Upper lobe of left lung (tissue), 6 donors: Measurements from ENCODE around the gene IGFL1. TPM values are rescaled to one million over a fixed set of nuclear protein-coding genes. Genes with fewer than 3 reads are reported as not detected.
"Not testable (repeated sequence)": the region's sequence is repeated elsewhere in the genome, so short reads cannot be mapped to it uniquely, and the experiment has no call there.

Experiments
- ATAC-seq, 2 donors: fragments of 200-7000 bp; cut with Tn5 transposase; one replicate each; pipeline ENCODE4 v1.9.1; 2022; ENCODE audit warnings: mild to moderate bottlenecking in 2 of 2, moderate library complexity in 2 of 2; ENCODE audit not compliant: low FRiP score in 2 of 2
- DNase-seq, 2 donors: peaks; one replicate each; pipeline ENCODE4 v3.0.0-alpha.2; 2019 to 2020
- H3K27ac ChIP-seq, 4 donors: fragments of 200-600 bp; sonication (generic); one replicate each; pipeline ENCODE4 v1.5.1; 2016 to 2019
- H3K27me3 ChIP-seq, 4 donors: fragments of 200-600 bp; sonication (generic); one replicate each; pipeline ENCODE4 v1.5.1; 2017 to 2019
- H3K36me3 ChIP-seq, 4 donors: fragments of 200-600 bp; sonication (generic); one replicate each; pipeline ENCODE4 v1.5.1; 2016 to 2019
- H3K4me1 ChIP-seq, 4 donors: fragments of 200-600 bp; sonication (generic); one replicate each; pipeline ENCODE4 v1.5.1; 2018 to 2019
- H3K4me3 ChIP-seq, 4 donors: fragments of 200-600 bp; sonication (generic); one replicate each; pipeline ENCODE4 v1.5.1; 2017 to 2019; ENCODE audit warnings: mild to moderate bottlenecking in 2 of 4, moderate library complexity in 1 of 4
- H3K9me3 ChIP-seq, 4 donors: fragments of 200-600 bp; sonication (generic); one replicate each; pipeline ENCODE4 v1.5.1; 2018 to 2019
- EP300 ChIP-seq, 4 donors: sonication (generic); formaldehyde crosslinking; IDR thresholded peaks; one replicate each; pipeline ENCODE4 v1.5.1; 2017; ENCODE audit warnings: antibody characterized with exemption in 4 of 4, control low read depth in 2 of 4
- POLR2A ChIP-seq, 4 donors: fragments of 450-650 bp; IDR thresholded peaks; one replicate each; pipeline ENCODE4 v1.5.1; 2016 to 2017; ENCODE audit warnings: antibody characterized with exemption in 4 of 4, mild to moderate bottlenecking in 2 of 4
- POLR2AphosphoS5 ChIP-seq, 2 donors: sonication (generic); formaldehyde crosslinking; IDR thresholded peaks; one replicate each; pipeline ENCODE4 v1.5.1; 2017; ENCODE audit warnings: antibody characterized with exemption in 2 of 2
- whole genome bisulfite sequencing, 2 donors: methylation state at CpG; one replicate each; pipeline ENCODE4 v1.1.5; 2017 to 2018; 5-methylcytosine and 5-hydroxymethylcytosine counted together
- total RNA-seq, 6 donors: library from RNA; depleted of rRNA in 4 of 6; stranded (reverse); fragments of >200 nt in 4 of 6; gene quantifications; one replicate each; pipeline versions ENCODE4 v1.1.0 to v1.2.1, GENCODE V29; 2016 to 2021
- TF ChIP-seq, protein P1 (sequence below), 6 experiments: fragments of 450-650 bp in 4 of 6; fragments of 200-600 bp in 2 of 6; sonication (generic) in 2 of 6; IDR thresholded peaks; one replicate each; pipeline ENCODE4 v1.5.1; 2016 to 2019; ENCODE audit warnings: antibody characterized with exemption in 6 of 6
- donor health status: DM: no; HTN: no; CAD: no; lungs with moderate emphysema.
- donor health status: DM: no; HTN: yes; CAD: no; lungs with severe emphysema.

IGFL1 gene
- not detected for total RNA-seq

DNA sequence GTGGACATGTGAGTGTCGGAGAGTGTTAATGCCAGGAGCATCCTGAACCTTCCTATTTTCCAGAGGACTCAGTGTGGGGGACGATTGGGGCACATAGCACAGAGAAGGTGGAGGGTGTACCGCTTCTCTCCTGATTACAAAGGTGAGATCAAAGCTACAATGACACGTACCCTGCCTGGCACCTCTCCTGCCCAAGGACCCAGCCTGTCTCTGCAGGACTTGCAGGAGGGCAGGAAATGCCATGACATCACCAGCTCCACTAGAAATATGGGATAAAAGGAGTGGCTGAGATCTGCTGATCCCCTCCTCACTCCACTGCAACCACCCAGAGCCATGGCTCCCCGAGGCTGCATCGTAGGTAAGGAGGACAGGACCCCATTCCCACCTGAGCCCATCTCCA lies at the start of gene IGFL1:
IGFL1 (plus strand) TSS at position 301 of the 400 bp plus-strand sequence; CDS start at position 334, 33 bp downstream.
- H3K27me3 ChIP-seq: no peaks in the 10 kb centered on the region
- H3K9me3 ChIP-seq: no peaks in the 10 kb centered on the region
- no peak for ATAC-seq
- DNase-seq: no peak
- H3K27ac ChIP-seq: no peak within 1 kb of the TSS
- H3K4me1 ChIP-seq: peaks cover 0 to 7% (median 3%) of the 10 kb centered on the region in 4 donors
- H3K36me3 ChIP-seq: no peaks in the 10 kb centered on the region
- H3K4me3 ChIP-seq: no peak within 1 kb of the TSS
- 71 to 73% methylated on average over 6 of the region's 6 CpGs for WGBS, 2 donors
- no peak for TF ChIP-seq POLR2AphosphoS5 (IDR thresholded peaks at IDR 0.05)
- no peak for TF ChIP-seq POLR2A (IDR thresholded peaks at IDR 0.05)
- TF ChIP-seq, protein P1, sequence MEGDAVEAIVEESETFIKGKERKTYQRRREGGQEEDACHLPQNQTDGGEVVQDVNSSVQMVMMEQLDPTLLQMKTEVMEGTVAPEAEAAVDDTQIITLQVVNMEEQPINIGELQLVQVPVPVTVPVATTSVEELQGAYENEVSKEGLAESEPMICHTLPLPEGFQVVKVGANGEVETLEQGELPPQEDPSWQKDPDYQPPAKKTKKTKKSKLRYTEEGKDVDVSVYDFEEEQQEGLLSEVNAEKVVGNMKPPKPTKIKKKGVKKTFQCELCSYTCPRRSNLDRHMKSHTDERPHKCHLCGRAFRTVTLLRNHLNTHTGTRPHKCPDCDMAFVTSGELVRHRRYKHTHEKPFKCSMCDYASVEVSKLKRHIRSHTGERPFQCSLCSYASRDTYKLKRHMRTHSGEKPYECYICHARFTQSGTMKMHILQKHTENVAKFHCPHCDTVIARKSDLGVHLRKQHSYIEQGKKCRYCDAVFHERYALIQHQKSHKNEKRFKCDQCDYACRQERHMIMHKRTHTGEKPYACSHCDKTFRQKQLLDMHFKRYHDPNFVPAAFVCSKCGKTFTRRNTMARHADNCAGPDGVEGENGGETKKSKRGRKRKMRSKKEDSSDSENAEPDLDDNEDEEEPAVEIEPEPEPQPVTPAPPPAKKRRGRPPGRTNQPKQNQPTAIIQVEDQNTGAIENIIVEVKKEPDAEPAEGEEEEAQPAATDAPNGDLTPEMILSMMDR (IDR thresholded peaks at IDR 0.05): no peak
- TF ChIP-seq EP300 (IDR thresholded peaks at IDR 0.05): no peak

DNA sequence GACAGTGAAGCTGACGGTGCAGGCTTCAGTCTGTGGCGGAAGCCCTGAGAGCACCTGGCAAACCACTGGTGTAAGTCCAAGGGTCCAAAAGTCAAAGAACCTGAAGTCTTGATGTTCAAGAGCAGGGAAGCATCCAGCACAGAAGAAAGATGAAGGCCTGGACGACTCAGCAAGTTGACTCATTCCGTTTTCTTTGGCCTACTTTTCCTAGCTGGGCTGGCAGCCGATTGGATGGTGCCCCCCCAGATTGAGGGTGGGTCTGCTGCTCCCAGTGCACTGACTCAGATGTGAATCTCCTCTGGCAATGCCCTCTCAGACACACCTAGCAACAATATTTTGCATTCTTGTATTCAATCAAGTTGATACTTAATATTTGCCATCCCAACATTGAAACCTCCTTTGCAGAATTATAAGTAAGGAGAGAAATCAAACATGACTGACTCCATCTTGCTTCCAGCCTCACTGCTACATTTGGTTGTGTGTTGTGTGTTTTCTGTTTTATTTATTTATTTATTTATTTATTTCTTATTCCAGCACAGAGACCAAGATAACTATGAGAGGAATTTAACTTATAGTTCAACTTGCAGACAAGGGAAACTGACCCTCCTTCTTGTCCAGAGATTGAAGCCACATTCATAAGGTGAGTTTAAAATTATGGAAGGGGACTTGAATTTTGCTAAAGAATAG lies 48.7 kb upstream of the IGFL1 start:
- H3K4me3 ChIP-seq: no peak overlapping the region
- no peak for ATAC-seq
- TF ChIP-seq, protein P1 (IDR thresholded peaks at IDR 0.05): no peak
- TF ChIP-seq POLR2A (IDR thresholded peaks at IDR 0.05): no peak
- no peak for TF ChIP-seq EP300 (IDR thresholded peaks at IDR 0.05)
- TF ChIP-seq POLR2AphosphoS5 (IDR thresholded peaks at IDR 0.05): no peak
- no peaks in the 10 kb centered on the region for H3K27me3 ChIP-seq
- H3K9me3 ChIP-seq: no peaks in the 10 kb centered on the region
- H3K36me3 ChIP-seq: no peaks in the 10 kb centered on the region
- H3K27ac ChIP-seq: no peak overlapping the region
- DNase-seq: no peak
- H3K4me1 ChIP-seq: no peaks in the 10 kb centered on the region
- 72 to 83% methylated on average over 5 of the region's 5 CpGs for WGBS, 2 donors

DNA sequence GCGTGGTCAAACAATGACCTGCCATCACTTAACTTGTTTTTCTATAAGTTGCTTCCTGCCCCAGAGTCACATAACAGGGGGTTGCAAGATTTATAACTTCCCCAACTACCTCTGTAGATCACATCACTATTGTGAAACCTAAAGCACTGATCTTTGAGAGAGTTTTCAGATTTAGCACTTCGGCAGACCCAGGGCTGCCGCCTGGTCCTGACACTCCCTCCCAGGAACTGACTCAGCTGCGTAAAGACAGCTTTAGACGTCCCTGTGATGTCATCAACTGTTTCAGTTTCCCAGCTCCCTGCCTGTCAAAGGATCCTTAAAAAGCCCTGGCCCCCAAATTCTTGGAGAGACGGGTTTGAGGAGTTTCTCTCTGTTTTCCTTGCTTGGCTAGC lies 48.2 kb upstream of the IGFL1 start:
- ATAC-seq: peak in 1 of 2 donors; percentile 17

DNA sequence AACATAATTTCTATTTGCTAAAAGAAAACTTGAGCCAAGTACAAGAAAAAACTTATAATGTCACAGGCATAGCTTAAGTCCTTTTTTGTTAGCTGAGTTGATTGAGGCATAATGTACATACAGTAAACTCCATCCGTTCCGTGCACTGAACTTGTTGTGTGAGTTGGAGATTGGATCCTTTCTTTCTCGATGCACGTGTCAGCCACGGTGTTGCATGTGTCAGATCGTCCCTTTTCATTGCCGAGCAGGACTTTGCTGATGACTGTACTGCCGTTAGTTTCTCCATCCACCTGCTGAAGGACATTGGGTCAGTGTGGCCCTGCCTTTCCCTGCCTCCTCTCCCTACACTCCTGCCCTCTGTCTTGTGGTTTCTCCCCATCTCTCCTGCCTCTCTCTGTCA lies 47.1 kb upstream of the IGFL1 start:
- no peaks in the 10 kb centered on the region for H3K9me3 ChIP-seq
- H3K4me1 ChIP-seq: no peaks in the 10 kb centered on the region
- TF ChIP-seq, protein P1 (IDR thresholded peaks at IDR 0.05): no peak
- no peak for TF ChIP-seq POLR2AphosphoS5 (IDR thresholded peaks at IDR 0.05)
- TF ChIP-seq EP300 (IDR thresholded peaks at IDR 0.05): no peak
- TF ChIP-seq POLR2A (IDR thresholded peaks at IDR 0.05): no peak
- 80 to 84% methylated on average over 8 of the region's 8 CpGs for WGBS, 2 donors
- no peak overlapping the region for H3K27ac ChIP-seq
- H3K27me3 ChIP-seq: no peaks in the 10 kb centered on the region
- no peaks in the 10 kb centered on the region for H3K36me3 ChIP-seq
- no peak overlapping the region for H3K4me3 ChIP-seq
- DNase-seq (no peak), ATAC-seq (no peak)

More for the DNA sequence above, 48.2 kb upstream of the IGFL1 start:
- TF ChIP-seq POLR2AphosphoS5 (IDR thresholded peaks at IDR 0.05): no peak
- TF ChIP-seq, protein P1 (IDR thresholded peaks at IDR 0.05): no peak
- Histone ChIP-seq H3K27ac (no peak overlapping the region), H3K9me3 (no peaks in the 10 kb centered on the region), H3K36me3 (no peaks in the 10 kb centered on the region), H3K27me3 (no peaks in the 10 kb centered on the region), H3K4me3 (no peak overlapping the region), H3K4me1 (no peaks in the 10 kb centered on the region)
- 35 to 36% methylated on average over 3 to 6 of the region's 6 CpGs for WGBS, 2 donors
- DNase-seq: no peak

DNA sequence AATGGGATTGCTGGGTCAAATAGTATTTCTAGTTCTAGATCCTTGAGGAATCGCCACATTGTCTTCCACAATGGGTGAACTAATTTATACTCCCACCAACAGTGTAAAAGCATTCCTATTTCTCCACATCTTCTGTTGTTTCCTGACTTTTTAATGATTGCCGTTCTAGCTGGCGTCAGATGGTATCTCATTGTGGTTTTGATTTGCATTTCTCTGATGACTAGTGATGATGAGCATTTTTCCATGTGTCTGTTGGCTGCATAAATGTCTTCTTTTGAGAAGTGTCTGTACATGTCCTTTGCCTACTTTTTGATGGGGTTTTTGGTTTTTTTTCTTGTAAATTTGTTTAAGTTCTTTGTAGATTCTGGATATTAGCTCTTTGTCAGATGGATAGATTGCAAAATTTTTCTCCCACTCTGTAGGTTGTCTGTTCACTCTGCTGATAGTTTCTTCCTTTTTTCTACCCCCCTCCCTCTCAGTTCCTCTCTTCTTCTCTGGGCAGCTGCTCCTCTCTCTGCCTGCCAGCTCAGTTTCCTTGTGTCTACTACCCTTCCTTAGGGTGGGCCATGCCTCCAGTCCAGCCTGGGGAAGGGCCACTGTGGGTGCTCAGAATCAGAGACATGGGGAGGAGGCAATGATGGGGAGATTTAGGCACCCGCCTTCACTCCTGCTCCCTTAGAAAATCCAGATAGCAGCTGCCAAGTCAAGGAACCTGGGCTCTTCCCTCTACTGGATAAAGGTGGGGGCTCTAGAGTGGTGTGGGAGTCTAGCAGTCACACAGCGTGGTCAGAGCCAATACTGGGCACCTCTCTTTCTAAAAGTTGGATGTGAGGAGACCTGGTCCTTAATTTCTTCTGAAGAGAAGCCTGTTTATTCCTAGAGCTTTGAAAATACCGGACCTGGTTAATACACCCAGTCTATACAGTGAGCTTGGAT lies 44.5 kb upstream of the IGFL1 start:
- H3K27me3 ChIP-seq, H3K36me3 ChIP-seq, H3K4me3 ChIP-seq, H3K9me3 ChIP-seq, H3K27ac ChIP-seq, H3K4me1 ChIP-seq, DNase-seq: not testable (repeated sequence)
- WGBS, 2 donors: 69 to 70% methylated on average over 6 of the region's 6 CpGs
- peak; percentile 15 to 45 for ATAC-seq
